Astrocyte of the cerebellum (primary cell): Measurements from ENCODE around the gene ACER3.

Source experiments
- DNase-seq: peaks from one replicate; pipeline ENCODE4 v3.0.0-alpha.2; 2011; ENCODE audit warnings: low read depth
- H3K4me3 ChIP-seq: 2 replicates; pipeline ENCODE4 v1.5.1; 2011; ENCODE audit warnings: mild to moderate bottlenecking, low read depth, low read length, moderate library complexity
- CTCF ChIP-seq: IDR thresholded peaks from 2 replicates; pipeline ENCODE4 v1.5.1; 2012; ENCODE audit warnings: low read length, low read depth, moderate library complexity, mild to moderate bottlenecking; ENCODE audit errors: missing control alignments
- in situ Hi-C: cut with HindIII; loops from 2 replicates; pipeline ENCODE4 v1.10.0; 2017; ENCODE audit warnings: low sequenced_read_pairs

Gene ACER3

DNA sequence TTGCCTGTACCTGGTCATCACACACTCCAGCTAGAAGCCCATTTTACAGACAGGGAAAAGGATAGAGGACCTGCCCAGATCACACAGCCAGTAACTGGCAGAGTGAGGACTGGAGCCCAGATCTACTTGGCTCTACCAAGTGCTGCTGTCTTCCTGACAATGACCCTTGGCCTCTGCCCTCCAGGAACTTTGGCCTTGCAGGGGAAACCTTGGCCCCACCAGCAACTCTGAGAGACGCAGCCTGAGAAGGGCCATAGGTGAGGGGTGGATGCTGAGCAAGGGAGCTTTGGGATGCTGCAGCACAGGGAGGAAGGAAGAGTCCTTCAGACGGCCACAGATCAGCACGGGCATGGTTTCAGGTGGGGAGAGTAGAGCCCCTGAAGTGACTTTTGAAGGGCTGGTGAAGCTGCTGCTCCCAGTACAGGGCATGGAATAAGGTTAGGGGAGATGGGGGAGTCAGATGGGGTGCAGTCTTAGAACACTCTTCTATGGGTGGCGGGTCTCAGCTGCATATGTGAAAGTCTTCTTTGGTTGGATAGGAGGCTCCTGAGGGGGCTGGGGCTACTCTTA, 204.0 kb downstream of the ACER3 start:
- H3K4me3 ChIP-seq: no peak overlapping the region
- TF ChIP-seq CTCF: no peak
- in situ Hi-C loops: loop anchor here (5.0 to 10.0 kb wide), 2 partner anchors 58 to 80 kb away; no protein-coding TSS in a partner anchor
- no peak for DNase-seq

- peak overlapping the region; percentile 60 for H3K4me3 ChIP-seq
- DNase-seq: no peak
- no peak for TF ChIP-seq CTCF
- in situ Hi-C loops: loop anchor here (5.0 to 10.0 kb wide), 2 partner anchors 56 to 79 kb away; no protein-coding TSS in a partner anchor
Measured at GRCh38 chr11:77065878-77066228, 205.1 kb downstream of the ACER3 start.

GRCh38 chr11:77066229-77067042, 205.7 kb downstream of the ACER3 start, which contains the start of gene CAPN5:
Gene CAPN5 (plus strand): TSS chr11:77066971. CDS start chr11:77084887, 17,916 bp downstream.
- H3K4me3 ChIP-seq: peak within 1 kb of the TSS; percentile 60
- peak; percentile 41 for TF ChIP-seq CTCF
- in situ Hi-C loops: loop anchor here (5.0 to 10.0 kb wide), 2 partner anchors 56 to 78 kb away; no protein-coding TSS in a partner anchor
- peak; percentile 82 for DNase-seq

GRCh38 chr11:77067861-77068443, 207.2 kb downstream of the ACER3 start:
- TF ChIP-seq CTCF: no peak
- peak overlapping the region; percentile 60 for H3K4me3 ChIP-seq
- in situ Hi-C loops: loop anchor here (5.0 to 10.0 kb wide), 2 partner anchors 54 to 77 kb away; no protein-coding TSS in a partner anchor
- DNase-seq: no peak

- TF ChIP-seq CTCF: no peak
- in situ Hi-C loops: loop anchor here (5.0 to 10.0 kb wide), 2 partner anchors 54 to 76 kb away; no protein-coding TSS in a partner anchor
- no peak overlapping the region for H3K4me3 ChIP-seq
- DNase-seq: no peak
Measured at GRCh38 chr11:77068457-77069335, 208.0 kb downstream of the ACER3 start.
